Activated CD8-positive, alpha-beta memory T cell treated with anti-CD3 and anti-CD28 coated beads, Interleukin-2, amount 50 U/mL, for 24 hours (primary cell): ENCODE data around the gene LRRC61.
A peak's percentile ranks its signal among the peaks of the same experiment; 100 is the strongest.
"Not testable (repeated sequence)": the region's sequence is repeated elsewhere in the genome, so short reads cannot be mapped to it uniquely, and the experiment has no call there.

Source experiments
- DNase-seq: peaks from one replicate; pipeline ENCODE4 v3.0.0-alpha.2; 2020; ENCODE audit errors: extremely low read depth

LRRC61 gene

DNA sequence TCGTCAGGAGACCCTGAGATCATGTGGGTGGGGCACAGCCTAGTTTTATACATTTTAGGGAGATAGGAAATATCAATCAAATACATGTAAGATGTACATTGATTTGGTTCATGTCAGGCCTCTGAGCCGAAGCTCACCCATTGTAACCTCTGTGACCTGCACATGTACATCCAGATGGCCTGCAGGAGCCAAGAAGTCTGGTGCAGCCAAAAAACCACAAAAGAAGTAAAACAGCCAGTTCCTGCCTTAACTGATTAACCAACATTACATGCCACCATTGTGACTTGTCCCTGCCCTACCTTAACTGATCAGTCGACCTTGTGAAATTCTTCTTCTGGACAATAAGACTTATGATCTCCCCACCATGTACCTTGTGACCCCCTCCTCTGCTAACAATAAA lies 16.0 kb upstream of the LRRC61 start:
- DNase-seq = no peak

GRCh38 chr7:150307904-150308303 lies 15.3 kb upstream of the LRRC61 start:
- no peak for DNase-seq

GRCh38 chr7:150308575-150308974 lies 14.6 kb upstream of the LRRC61 start:
- DNase-seq = no peak

DNA sequence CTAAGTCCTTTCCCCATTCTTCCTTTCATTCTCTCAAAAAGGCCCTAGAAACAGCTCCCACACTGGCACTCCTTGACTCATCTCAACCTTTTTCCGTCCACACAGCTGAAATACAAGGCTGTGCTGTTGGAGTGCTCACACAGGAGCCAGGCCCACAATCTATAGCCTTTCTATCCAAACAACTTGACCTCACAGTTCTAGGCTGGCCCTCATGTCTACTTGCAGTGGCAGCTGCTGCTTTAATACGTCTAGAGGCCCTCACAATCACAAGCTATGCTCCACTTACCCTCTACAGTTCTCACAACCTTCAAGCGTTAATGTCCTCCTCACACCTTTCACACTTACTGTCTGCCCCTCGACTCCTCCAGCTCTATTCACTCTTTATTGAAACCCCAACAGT lies 12.0 kb upstream of the LRRC61 start:
- no peak for DNase-seq

DNA sequence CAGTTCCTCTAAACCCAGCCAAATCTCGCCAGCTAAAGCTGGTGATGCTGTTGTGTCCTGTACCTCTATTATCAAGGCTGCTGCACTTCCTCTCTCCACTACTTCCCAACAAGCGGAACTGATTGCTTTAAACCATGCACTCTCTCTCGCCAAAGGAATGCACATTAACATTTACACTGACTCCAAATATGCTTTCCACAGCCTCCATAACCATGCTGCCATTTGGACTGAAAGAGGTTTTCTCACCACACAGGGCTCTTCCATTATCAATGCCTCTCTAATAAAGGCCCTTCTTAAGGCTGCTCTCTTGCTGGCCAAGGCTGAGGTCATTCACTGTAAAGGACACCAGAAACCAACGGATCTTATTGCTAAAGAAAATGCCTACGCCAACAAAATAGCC lies 11.4 kb upstream of the LRRC61 start:
- DNase-seq = no peak

GRCh38 chr7:150312649-150313366 lies 10.3 kb upstream of the LRRC61 start:
- DNase-seq = not testable (repeated sequence)

DNA sequence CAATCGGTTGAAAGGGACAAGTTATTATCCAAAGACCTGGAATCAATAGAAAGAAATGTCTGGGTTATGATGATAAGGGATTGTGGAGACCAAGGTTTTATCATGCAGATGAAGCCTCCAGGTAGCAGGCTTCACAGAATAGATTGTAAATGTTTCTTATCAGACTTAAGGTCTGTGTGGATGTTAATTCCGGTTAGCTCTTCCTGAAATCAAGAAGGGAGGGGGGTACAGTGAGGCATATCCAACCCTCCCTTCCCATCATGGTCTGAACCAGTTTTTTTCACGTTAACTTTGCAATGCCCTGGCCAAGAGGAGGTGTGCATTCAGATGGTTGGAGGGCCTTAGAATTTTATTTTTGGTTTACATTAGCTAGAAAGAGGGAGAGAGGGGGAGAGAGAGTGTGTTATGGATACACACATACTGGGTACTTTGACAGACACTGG lies 9.8 kb upstream of the LRRC61 start:
- no peak for DNase-seq

DNA sequence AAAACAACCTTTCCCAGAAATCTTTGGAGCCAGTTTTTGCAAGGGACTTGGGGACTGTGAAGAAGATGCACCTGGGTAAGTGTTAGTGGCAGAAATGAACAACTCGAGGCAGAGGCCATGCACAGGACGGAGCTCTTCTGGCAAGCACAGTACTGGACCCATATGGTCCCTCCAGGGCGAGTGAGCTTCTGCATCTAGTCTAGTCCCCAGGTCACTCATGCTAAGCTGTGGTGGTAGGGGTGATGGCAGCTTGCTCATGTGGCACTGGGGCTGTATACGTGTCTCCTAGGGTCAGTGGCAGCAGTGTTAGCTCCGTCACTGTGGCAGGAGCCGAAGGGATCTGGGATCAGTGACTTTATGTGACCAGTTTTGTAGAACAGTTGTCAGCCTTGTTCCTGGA lies 9.3 kb upstream of the LRRC61 start:
- DNase-seq = no peak

GRCh38 chr7:150314639-150315239 lies 8.4 kb upstream of the LRRC61 start:
- DNase-seq = no peak

DNA sequence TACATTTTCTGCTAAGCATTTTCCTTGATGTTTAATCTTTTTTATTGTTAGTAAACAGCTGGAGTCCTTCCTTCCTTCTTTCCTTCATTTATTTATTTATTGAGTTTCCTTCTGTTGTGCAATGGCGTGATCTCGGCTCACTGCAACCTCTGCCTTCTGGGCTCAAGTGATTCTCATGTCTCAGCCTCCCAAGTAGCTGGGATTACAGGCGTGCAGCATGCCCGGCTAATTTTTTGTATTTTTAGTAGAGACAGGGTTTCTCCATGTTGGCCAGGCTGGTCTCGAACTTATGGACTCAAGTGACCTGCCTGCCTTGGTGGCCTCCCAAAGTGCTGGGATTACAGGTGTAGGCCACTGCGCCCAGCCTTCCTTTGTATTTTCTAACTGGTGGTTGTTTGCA lies 6.2 kb upstream of the LRRC61 start:
- not testable (repeated sequence) for DNase-seq

GRCh38 chr7:150317748-150318444 lies 5.3 kb upstream of the LRRC61 start:
- DNase-seq = no peak

- no peak for DNase-seq
Measured at GRCh38 chr7:150321788-150322113, 1.4 kb upstream of the LRRC61 start.

DNA sequence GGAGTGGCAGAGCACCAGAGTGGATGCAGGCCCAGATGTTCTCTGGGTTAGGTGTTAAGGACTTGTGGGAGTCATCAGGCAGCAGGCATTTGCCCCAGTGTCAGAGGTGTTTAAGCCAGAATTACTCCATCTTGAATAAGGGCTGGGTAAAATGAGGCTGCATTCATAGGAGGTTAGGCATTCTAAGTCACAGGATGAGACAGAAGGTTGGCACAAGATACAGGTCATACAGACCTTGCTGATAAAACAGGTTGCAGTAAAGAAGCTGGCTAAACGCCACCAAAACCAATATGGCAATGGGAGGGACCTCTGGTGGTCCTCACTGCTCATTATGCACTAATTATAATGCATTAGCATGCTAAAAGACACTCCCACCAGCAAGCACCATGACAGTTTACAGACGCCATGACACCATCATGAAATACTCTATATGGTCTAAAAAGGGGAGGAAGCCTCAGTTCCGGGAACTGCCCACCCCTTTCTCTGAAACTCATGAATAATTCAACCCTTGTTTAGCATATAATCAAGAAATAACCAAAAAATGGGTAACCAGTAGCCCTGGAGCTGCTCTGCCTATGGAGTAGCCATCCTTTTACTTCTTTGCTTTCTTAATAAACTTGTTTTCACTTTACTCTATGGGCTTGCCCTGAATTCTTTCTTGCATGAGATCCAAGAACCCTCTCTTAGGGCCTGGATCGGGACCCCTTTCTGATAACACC lies 882 bp upstream of the LRRC61 start:
- peak; percentile 39 for DNase-seq

DNA sequence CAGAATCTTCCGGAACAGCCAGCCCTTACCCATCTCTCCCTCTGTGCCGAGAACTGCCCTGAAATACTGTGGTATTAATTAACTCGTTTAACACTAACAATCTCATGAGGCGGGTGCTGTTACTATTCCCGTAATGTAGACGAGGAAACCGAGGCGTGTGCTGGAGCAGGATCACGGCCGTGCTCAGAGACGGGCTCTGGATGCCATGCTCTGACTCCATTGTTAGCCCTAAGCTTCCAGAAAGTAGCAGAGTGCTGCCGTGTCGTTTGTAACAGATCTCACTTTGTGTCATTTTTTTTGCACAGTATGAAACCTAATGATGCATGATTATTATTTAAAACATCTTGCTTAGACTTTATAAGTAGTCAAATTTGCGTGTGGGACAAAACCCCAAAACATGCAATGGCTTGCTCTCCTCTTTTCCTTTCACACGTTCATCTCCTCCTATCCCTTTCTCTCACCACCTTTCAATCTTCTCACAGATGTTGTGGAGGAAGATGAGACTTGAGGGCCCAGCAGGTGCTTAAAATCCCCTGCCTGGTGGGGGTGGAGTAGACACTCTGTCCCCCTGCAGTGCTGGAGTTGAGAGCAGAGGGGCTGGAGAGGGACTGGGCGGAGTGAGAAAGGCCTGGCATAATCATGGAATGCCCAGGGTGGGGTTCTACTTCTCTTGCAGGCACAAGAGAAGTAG lies 672 bp downstream of the LRRC61 start:
- no peak for DNase-seq

- DNase-seq = no peak
Measured at GRCh38 chr7:150324373-150324961, 1.3 kb downstream of the LRRC61 start.

GRCh38 chr7:150325110-150325611 lies 2.0 kb downstream of the LRRC61 start:
- no peak for DNase-seq

GRCh38 chr7:150325901-150326300 lies 2.7 kb downstream of the LRRC61 start:
- no peak for DNase-seq

DNA sequence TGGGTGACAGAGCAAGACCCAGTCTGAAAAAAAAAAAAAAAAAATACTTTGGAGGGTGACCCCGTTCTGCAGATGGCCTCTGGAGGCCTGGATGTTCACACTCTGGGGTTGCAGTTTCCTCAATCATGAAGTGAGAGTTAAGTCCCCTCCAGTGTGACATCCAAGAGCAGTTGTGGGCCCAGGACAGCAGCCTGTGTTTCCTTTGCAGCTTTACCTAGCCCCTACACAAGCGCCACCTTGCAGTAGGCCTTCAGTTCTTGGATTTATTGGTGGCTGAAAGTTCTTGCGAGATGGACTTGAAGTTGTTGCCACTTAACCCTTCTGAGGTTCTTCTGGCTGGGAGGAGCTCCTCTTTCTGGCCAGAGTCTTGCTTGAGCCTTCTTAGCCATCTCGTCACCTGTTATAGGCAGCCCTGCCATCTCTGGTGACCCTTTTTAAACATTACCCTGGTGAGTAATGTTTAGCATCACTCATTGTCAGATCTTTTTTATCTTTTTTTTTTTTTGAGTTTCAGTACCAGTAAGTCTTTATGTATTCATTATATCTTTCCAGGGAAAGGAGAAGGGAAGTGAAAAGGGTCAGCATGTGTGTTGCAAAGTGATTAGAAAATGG lies 3.6 kb downstream of the LRRC61 start:
- no peak for DNase-seq

GRCh38 chr7:150327308-150327707 lies 4.2 kb downstream of the LRRC61 start:
- no peak for DNase-seq

DNA sequence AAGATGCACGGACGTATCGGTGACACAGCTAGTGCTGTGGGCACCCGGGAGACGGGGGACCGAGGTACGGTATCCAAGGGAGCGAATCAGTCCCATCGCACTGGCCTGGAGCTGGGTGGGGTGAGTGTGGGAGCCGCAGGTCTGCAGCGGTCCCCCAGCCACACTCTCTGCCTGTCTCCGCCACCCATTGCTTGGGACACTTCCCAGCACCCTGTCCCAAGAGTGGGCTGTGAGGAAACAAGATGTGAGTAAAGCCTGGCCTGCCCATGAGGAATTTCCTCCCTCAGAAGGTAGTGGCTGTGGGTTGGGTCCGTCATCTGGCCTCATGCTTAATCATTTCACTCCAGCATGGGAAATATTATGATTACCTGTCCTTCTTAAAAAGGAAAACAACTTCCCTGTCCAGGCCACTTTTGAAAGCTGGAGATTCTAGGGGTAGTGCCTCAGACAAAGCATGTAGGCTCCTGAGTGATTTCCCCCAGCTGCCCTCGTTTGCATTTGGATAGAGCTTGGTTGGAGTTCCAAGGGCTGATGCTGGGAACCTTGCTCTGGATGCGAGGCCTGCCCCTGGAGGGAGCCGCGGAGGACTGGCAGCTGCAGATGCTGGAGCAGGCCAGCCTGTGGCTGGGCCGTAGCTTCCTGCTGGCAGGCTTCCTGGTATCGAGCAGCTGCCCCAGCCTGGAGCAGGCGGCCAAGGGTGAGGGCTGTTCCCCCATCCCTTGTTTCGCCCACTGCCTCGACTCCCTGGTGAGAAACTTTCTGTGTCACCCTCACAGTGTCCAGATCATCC lies 6.4 kb downstream of the LRRC61 start:
- DNase-seq = no peak
